GM11168 (cell line): ENCODE results near the gene SND1.

ENCODE experiments used
- in situ Hi-C: fragments of 300-500 bp; cut with MboI; formaldehyde crosslinking; loops from one replicate; pipeline ENCODE4 v1.12.0; 2022; ENCODE audit warnings: low sequenced_read_pairs; ENCODE audit not compliant: unreplicated experiment

The SND1 gene

DNA sequence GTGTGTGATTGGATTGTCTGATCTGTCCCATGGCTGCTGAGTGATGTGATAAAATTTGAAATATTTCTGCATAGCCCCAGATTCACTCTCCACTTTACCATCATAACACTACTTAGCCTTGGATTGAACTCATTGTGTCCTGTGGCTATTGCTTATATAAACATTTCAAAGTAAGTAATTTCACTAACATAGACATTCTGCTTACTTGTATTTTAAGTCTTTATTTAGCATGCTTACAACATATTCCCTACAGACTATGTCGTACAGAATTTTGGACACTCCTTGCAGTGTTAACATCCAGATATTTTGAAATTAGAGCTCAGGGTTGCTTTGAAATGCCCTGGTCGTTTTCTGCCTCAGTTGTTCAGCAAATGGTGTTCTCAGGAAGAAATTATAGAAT is 261.7 kb downstream of the SND1 start:
- in situ Hi-C loops, result no loop called here

- in situ Hi-C loops, result no loop called here
These were observed 262.7 kb downstream of the SND1 start for GRCh38 chr7:127914693-127915092.

- in situ Hi-C loops, result no loop called here
These were observed 264.7 kb downstream of the SND1 start for GRCh38 chr7:127916735-127917134.

GRCh38 chr7:127918130-127918529 is 266.1 kb downstream of the SND1 start:
- in situ Hi-C loops, result no loop called here

- in situ Hi-C loops, result no loop called here
These were observed 268.9 kb downstream of the SND1 start for GRCh38 chr7:127920787-127921438.

DNA sequence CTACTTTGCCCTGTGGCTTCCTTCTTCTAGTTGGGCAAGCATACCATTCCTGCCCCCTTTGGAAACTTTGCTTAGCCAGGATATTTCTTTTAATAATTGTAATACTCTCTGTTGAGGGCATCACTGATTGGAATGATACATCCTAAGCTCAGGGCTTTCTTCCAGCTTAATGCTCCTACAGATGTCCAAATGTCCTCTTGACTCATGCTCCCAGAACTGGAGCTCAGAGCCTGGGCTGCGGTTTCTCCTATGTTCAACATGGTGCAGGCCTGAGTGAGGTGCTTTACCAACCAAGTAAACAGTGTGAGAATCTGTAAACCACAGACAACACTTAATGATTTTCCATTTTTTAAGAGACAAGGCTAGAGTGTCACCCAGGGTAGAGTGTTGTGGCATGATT is 270.7 kb downstream of the SND1 start:
- in situ Hi-C loops, result no loop called here

DNA sequence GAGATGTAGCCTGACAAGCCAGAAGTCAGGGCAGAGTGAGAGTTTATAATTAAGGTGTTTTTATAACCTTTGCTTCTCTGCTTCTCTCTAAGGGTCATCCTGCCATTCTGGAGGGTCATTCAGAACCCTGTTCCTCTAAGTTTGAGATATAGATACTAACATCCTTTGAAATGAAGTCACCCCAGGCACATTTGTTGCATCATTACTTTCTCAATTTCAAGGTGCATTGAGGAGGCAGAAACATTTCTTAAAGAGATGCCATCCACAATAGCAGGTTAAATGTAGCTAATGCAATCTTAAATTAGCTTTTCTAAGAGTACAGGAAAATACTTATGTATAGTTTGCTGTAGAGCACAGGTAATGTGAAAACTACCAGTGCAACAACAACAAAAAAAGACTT is 272.9 kb downstream of the SND1 start:
- in situ Hi-C loops, result no loop called here

DNA sequence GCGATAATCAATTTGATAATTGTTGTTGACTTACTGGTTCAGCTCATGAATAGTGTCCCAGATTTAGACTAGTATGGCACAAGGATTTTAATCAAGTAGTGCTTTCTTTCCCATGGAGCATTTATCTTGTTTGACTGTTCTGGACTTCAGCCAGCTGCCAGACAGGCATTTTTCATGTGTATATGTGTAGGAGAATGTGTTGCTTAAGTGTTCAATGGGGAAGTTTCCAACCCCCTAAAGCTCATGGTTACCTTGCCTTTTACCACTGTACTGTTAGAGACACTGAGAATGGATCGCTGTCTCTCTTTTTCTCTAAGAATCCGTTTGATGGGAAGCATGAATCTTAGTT is 275.3 kb downstream of the SND1 start:
- in situ Hi-C loops, result no loop called here

DNA sequence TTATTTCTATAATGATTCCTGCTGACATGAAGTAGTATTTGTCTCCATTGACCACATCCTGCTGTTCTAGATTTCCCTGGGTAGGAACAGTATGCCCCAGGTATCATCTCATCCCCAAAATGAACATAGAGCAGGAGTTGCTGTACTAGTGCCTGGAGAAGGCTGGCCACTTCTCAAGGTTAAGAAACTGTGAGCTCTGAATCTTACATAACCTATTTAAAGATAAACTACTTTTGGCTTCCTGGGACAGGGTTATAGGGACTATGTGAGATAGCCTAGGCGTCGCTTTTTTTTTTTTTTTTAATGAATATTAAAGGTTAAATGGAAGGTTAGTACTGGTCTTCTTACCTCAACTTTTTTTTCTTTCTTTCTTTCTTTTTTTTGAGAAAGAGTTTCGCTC is 276.2 kb downstream of the SND1 start:
- in situ Hi-C loops, result no loop called here

GRCh38 chr7:127928852-127929251 is 276.9 kb downstream of the SND1 start:
- in situ Hi-C loops, result no loop called here

DNA sequence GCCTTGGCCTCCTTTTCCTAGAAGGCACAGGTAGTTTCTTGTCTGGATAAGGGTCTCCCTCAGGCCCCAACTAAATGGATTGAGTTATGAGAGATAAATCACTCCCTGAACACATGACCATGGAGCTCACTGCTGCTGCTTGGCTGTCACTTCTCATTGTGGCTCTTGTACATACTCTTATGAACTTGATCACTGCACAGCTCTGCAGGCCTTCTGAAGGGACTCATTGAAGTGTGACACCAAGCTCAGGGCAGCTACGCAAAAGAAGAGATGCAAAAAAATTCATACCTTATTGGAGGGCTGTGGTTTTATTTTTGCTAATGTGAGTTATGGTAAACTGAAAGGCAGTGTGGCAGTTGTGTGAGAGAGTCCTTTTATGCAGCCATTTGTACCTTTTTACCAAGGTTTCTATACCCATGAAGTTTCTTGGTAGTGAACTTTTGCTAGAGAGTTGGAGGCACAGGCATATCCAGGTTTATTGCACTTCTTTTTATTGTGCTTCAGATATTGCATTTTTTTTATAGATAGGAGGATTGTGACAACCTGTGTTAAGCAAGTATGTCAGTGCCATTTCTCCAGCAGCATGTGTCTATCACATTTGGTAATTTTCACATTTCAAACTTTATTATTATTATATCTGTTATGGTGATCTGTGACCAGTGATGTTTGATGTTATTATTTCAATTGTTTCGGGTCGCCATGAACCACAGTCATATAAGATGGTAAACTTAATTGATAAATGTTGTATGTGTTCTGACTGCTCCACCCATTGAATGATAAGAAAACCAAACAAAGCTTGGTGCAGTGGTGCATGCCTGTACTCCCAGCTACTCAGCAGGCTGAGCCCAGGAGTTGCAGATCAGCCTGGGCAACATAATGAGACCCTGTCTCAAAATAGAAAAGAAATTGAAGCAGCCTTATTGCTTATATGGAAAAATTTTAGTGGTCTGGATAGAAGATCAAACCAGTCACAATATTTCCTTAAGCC is 278.6 kb downstream of the SND1 start:
- in situ Hi-C loops, result no loop called here

DNA sequence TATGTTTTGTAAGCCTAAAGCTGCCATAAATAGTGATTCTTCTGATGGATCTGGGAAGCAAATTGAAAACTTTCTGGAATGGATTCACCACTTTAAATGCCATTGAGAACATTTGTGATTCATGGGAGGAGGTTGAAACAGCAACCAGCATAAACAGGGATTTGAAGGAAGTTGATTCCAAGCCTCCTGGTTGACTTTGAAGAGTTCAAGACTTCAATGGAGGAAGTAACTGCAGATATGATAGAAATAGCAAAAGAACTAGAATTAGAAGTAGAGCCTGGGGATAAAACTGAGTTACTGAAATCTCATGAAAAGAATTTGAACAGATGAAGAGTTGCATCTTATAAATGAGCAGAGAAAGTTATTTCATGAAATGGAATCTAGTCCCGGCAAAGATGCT is 280.1 kb downstream of the SND1 start:
- in situ Hi-C loops, result no loop called here

DNA sequence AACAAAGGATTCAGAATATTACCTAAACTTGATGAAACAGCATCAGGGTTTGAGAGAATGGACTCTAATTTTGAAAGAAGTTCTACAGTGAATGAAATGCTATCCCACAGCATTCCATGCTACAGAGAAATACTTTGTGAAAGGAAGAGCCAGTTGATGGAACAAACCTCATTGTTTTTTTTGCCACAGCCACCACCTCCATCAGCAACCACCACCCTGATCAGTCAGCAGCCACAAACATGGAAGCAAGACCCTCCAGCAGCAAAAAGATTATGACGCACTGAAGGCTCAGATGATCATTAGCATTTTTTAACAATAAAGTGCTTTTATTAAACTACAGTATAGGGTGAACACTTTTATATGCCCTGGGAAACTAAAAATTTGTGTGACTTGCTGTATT is 280.5 kb downstream of the SND1 start:
- in situ Hi-C loops, result no loop called here

DNA sequence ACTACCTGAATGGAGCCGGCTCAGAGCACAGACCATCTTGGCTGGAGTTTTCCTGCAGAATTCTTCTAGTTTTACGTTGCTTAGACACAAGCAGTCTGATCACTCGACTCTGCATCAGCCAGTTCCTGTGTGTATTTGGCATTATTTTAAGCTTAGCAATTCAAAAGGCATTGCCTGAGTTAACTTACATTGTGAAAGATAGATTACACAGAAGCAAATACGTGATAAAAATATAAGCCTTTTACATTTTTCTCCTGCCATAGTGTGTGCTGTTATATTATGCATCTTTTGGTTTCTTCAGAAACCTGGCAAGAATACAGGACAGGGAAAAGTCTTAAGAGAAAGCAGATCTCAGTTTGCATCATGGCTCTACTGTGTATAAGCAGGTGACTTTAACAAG is 281.2 kb downstream of the SND1 start:
- in situ Hi-C loops, result no loop called here

GRCh38 chr7:127934711-127935110 is 282.7 kb downstream of the SND1 start:
- in situ Hi-C loops, result no loop called here

GRCh38 chr7:127935847-127936376 is 283.9 kb downstream of the SND1 start:
- in situ Hi-C loops, result no loop called here

GRCh38 chr7:127937066-127937680 is 285.2 kb downstream of the SND1 start:
- in situ Hi-C loops, result no loop called here

GRCh38 chr7:127938588-127938987 is 286.6 kb downstream of the SND1 start:
- in situ Hi-C loops, result no loop called here

- in situ Hi-C loops, result no loop called here
These were observed 288.6 kb downstream of the SND1 start for GRCh38 chr7:127940381-127941160.

DNA sequence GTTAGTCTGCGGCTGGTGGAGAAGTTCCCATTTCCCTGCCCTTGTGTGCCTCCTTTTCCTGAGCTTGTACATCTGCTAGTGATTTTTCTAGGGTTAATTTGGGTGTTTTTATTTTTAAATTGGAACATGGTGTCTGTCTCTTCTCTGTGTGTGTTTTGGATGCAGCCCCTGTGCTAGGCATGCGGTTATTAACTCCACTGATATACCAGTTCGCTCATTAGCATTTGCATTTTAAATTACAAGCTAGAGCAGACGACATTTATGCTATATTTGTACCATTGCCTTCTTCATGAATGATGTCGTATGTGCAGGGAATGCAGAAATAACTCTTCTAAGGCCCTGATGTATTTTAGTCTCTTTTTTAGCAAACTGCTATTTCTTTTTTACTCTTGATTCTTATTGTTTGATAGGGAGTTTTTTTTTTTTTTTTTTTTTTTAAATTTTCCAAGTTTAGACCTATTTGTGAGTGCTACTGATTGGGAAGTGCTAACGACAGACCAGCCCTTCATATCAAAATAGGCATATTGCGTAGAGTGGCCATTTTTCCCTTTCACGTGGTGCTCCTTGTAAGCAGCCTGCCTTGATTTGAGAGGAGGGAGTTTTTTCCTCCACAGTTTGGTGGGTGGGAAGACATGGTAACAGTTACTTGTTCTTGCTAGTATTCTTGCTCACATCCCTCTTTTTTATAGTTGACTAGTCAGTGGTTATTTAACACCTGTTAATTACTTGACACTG is 289.6 kb downstream of the SND1 start:
- in situ Hi-C loops, result no loop called here
